ENCODE measurements around the gene CDH23.

Gene CDH23

GRCh38 chr10:71603150-71603549 lies 206.4 kb downstream of the CDH23 start:
- no peak for DNase-seq
- no peaks in the 10 kb centered on the region for H3K27me3 Mint-ChIP-seq

GRCh38 chr10:71603754-71604153 lies 207.0 kb downstream of the CDH23 start:
- no peak for DNase-seq
- Mint-ChIP-seq H3K4me1 (ENCODE audit: low read depth) (peaks cover 23% of the 10 kb centered on the region), H3K9me3 (no peaks in the 10 kb centered on the region), H3K4me3 (no peak overlapping the region), H3K36me3 (ENCODE audit: low read depth) (no peaks in the 10 kb centered on the region), H3K27ac (no peak overlapping the region), H3K27me3 (no peaks in the 10 kb centered on the region)

More at GRCh38 chr10:71603150-71603549, 206.4 kb downstream of the CDH23 start:
- no peak overlapping the region for H3K27ac Mint-ChIP-seq
- H3K36me3 Mint-ChIP-seq (ENCODE audit: low read depth), result no peaks in the 10 kb centered on the region
- H3K9me3 Mint-ChIP-seq, result no peaks in the 10 kb centered on the region
- peaks cover 23% of the 10 kb centered on the region for H3K4me1 Mint-ChIP-seq (ENCODE audit: low read depth)
- H3K4me3 Mint-ChIP-seq, result no peak overlapping the region

- Mint-ChIP-seq H3K4me1 (ENCODE audit: low read depth) (peaks cover 19% of the 10 kb centered on the region), H3K36me3 (ENCODE audit: low read depth) (no peaks in the 10 kb centered on the region), H3K27me3 (no peaks in the 10 kb centered on the region), H3K27ac (no peak overlapping the region), H3K4me3 (no peak overlapping the region), H3K9me3 (no peaks in the 10 kb centered on the region)
- DNase-seq, result no peak
Measured at GRCh38 chr10:71604324-71605018, 207.8 kb downstream of the CDH23 start.

GRCh38 chr10:71605263-71605962 lies 208.7 kb downstream of the CDH23 start:
- Mint-ChIP-seq H3K9me3 (no peaks in the 10 kb centered on the region), H3K27me3 (no peaks in the 10 kb centered on the region), H3K27ac (no peak overlapping the region), H3K4me1 (ENCODE audit: low read depth) (peaks cover 19% of the 10 kb centered on the region), H3K36me3 (ENCODE audit: low read depth) (no peaks in the 10 kb centered on the region), H3K4me3 (no peak overlapping the region)
- no peak for DNase-seq

DNA sequence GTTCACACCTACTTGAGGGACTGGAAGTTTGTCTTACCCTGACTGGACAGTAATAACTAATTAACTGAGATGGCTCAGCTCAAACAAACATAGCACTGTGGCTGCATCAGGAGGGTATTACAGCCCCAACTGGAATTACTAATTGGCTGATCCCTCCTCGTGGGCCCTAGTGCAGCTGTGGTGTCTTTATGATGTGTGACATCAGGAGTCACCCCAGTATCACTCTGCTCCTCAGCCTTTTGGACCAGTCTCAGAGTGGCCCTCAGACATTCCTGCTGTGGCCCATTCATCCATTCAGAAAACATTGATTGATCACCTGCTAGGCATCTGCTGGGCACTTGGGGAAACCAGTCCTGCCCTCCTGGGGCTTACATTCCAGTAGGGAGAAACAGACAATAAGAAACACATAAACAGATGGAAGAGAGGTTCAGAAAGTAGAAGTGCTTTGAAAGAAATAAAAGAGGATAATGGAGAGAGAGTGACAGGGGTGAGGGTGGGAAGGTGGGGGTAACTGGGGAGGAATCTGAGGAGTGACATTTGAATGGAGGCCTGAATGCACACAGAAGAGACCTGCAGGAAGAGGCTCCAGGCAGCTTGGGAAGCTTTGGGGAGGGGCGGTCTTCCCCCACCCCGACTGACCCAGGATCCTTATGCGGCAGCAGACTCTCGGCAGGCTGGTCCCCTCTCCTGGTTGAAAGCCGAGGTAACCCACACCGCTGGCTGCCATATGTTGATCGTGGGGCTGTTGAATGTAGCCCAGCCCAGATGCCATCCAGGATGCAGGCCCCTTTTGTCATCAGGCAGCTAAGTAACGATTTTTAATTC lies 209.7 kb downstream of the CDH23 start:
- Mint-ChIP-seq H3K27me3 (no peaks in the 10 kb centered on the region), H3K27ac (no peak overlapping the region), H3K4me1 (ENCODE audit: low read depth) (peaks cover 10% of the 10 kb centered on the region), H3K36me3 (ENCODE audit: low read depth) (no peaks in the 10 kb centered on the region), H3K4me3 (no peak overlapping the region), H3K9me3 (no peaks in the 10 kb centered on the region)
- DNase-seq, result no peak

DNA sequence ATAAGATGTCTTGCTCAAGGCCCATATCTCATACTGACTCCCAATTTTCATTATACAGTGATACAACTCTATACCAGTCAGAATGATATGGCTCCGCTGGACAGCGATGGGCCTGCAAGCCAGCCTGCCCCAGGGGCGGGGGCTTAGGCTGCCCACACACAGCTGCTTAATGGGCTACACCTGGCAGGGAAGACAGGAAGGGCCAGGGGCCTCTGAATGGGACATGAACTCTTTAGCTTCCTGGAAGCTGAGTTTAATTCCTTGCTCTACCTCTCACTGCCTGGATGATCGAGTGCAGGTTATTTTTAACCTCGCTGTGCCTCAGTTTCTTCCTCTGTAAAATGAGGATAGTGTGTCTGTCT lies 210.3 kb downstream of the CDH23 start:
- no peak overlapping the region for H3K27ac Mint-ChIP-seq

DNA sequence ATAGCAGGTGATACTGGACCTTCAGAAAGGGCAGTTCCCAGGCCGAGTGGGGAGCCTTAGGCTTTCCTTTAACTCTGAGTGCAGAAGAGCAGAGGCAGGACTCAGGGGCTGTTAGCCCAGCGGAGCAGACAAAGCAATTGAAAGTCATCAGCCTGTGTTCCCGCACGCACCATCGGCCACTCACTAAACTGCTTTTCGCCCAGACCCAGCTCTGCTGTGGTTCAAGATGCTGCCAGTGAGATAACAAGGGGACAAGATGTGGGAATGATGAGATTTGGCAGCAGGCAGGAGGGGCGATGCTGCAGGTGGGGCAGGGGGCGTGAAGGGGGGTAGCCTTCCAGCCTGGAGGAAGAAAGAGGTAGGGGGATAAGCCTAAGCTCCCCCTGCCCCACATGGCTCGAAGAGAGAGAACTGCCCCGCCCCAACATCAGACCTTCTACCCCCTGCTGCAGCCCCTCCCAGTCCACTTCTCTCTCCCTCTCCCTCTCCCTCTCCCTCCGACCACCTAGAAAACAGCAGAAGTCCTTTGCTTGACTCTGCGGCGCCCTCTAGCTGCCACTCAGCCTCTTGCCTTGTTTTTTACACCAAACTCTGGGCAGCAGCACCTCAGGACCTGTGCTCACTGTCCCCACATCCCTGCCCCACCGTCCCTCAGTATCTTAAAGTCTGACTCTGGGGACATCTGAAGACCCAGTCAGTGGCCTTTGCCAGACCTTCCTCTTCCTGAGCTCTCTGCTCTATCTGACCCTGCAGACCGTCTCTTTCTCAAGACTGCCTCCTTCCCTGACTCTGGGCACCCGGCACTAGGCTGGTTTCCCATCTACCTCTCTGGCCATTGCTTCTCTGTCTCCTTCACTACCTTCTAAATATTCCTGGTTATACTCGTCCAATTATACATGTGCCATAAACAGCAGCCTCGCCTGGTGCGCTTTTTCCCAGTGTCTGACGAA lies 212.4 kb downstream of the CDH23 start:
- Mint-ChIP-seq H3K9me3 (no peaks in the 10 kb centered on the region), H3K27me3 (no peaks in the 10 kb centered on the region), H3K27ac (no peak overlapping the region), H3K4me3 (no peak overlapping the region), H3K4me1 (ENCODE audit: low read depth) (peaks cover 6% of the 10 kb centered on the region), H3K36me3 (ENCODE audit: low read depth) (no peaks in the 10 kb centered on the region)
- DNase-seq, result peak; percentile 77

More for the DNA sequence above, 210.3 kb downstream of the CDH23 start:
- no peaks in the 10 kb centered on the region for H3K27me3 Mint-ChIP-seq
- H3K4me3 Mint-ChIP-seq, result no peak overlapping the region
- no peaks in the 10 kb centered on the region for H3K36me3 Mint-ChIP-seq (ENCODE audit: low read depth)
- peaks cover 8% of the 10 kb centered on the region for H3K4me1 Mint-ChIP-seq (ENCODE audit: low read depth)
- H3K9me3 Mint-ChIP-seq, result no peaks in the 10 kb centered on the region
- DNase-seq, result no peak

- DNase-seq, result no peak
- Mint-ChIP-seq H3K4me3 (no peak overlapping the region), H3K27ac (no peak overlapping the region), H3K27me3 (no peaks in the 10 kb centered on the region), H3K36me3 (ENCODE audit: low read depth) (no peaks in the 10 kb centered on the region), H3K4me1 (ENCODE audit: low read depth) (peaks cover under 1% of the 10 kb centered on the region), H3K9me3 (no peaks in the 10 kb centered on the region)
Measured at GRCh38 chr10:71610651-71611050, 213.9 kb downstream of the CDH23 start.

DNA sequence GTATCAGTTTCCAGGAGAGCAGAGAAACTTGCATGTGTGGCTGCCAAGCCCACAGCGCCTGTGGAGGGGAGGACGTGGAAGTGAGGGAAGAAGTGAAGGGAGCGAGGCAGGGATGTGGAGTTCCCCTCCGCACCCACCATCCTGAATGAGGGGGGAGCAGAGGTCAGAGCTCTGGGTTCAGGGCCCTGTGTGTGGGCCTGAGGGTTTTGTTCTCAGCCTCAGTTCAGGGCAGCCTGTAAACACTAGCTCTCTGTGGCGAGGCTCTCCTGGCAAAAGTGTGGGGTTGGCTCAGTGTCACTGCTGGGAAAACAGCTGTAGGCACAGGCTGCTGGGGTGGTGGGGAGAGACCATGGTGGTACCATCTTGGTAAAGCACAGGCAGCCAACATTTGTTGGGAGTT lies 214.4 kb downstream of the CDH23 start:
- H3K4me3 Mint-ChIP-seq, result no peak overlapping the region
- no peak overlapping the region for H3K27ac Mint-ChIP-seq
- H3K4me1 Mint-ChIP-seq (ENCODE audit: low read depth), result no peaks in the 10 kb centered on the region
- no peaks in the 10 kb centered on the region for H3K9me3 Mint-ChIP-seq
- H3K27me3 Mint-ChIP-seq, result no peaks in the 10 kb centered on the region
- DNase-seq, result no peak
- no peaks in the 10 kb centered on the region for H3K36me3 Mint-ChIP-seq (ENCODE audit: low read depth)

DNA sequence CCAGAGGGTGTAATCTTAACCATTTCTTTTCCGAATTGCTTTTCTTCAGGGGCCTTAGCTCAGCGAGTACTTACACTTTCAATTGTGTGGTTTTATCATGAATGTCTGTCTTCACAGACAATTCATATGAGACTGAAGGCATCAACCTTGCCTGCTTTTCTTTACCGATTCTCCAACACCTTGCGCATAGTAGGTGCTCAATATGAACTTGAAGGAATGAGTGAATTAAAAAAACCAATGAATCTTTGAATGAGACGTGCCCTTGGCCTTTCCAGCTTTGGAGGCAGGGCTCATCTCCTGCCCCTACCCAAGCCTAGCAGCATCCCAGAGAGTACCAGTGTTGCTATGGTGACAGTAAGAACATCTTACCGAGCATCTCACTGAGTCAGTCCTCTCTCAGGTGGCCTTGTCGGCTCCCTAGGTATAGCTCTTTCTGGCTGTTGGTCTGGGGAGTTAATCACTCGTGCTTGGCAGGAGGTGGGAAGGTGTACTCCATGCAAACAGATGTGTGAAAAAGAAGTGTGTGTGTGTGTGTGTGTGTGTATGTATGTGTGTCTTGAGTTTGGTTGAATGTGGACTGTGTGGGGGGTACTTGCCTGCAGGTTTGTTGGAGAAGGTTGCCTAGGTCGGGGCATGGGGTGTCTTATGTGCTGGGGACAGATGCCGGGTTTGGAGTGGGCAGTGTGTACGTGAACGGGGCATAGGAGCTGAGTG lies 215.1 kb downstream of the CDH23 start:
- no peaks in the 10 kb centered on the region for H3K27me3 Mint-ChIP-seq
- H3K4me3 Mint-ChIP-seq, result no peak overlapping the region
- no peaks in the 10 kb centered on the region for H3K9me3 Mint-ChIP-seq
- DNase-seq, result no peak
- H3K4me1 Mint-ChIP-seq (ENCODE audit: low read depth), result no peaks in the 10 kb centered on the region
- no peaks in the 10 kb centered on the region for H3K36me3 Mint-ChIP-seq (ENCODE audit: low read depth)
- H3K27ac Mint-ChIP-seq, result no peak overlapping the region

GRCh38 chr10:71613261-71613777 lies 216.6 kb downstream of the CDH23 start:
- Mint-ChIP-seq H3K27me3 (no peaks in the 10 kb centered on the region), H3K9me3 (no peaks in the 10 kb centered on the region)

DNA sequence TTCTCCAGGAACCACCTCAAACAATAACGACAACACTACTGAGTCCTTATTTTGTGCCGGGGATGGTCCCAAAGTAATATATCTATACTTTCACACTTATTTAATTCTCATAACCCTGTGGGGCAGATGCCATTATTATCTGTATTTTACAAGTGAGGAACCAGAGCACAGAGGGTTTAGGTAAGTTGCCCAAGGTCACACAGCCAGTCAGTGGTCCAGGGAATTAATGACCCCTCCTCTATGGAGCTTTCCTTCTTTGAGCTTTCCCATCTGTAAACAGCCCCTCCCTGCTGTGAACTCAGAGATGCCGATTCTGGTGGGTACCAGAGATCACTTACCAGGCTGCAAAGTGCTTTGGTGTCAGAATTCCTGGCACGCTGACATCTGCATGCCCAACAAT lies 217.2 kb downstream of the CDH23 start:
- Mint-ChIP-seq H3K27ac (no peak overlapping the region), H3K4me3 (no peak overlapping the region), H3K4me1 (ENCODE audit: low read depth) (no peaks in the 10 kb centered on the region), H3K36me3 (ENCODE audit: low read depth) (no peaks in the 10 kb centered on the region), H3K27me3 (no peaks in the 10 kb centered on the region), H3K9me3 (no peaks in the 10 kb centered on the region)
- no peak for DNase-seq

More at GRCh38 chr10:71613261-71613777, 216.6 kb downstream of the CDH23 start:
- H3K27ac Mint-ChIP-seq, result no peak overlapping the region
- H3K4me3 Mint-ChIP-seq, result no peak overlapping the region
- no peak for DNase-seq
- no peaks in the 10 kb centered on the region for H3K36me3 Mint-ChIP-seq (ENCODE audit: low read depth)
- H3K4me1 Mint-ChIP-seq (ENCODE audit: low read depth), result no peaks in the 10 kb centered on the region

GRCh38 chr10:71614946-71615345 lies 218.2 kb downstream of the CDH23 start:
- no peak overlapping the region for H3K27ac Mint-ChIP-seq
- no peaks in the 10 kb centered on the region for H3K36me3 Mint-ChIP-seq (ENCODE audit: low read depth)
- H3K27me3 Mint-ChIP-seq, result no peaks in the 10 kb centered on the region
- no peak overlapping the region for H3K4me3 Mint-ChIP-seq
- no peaks in the 10 kb centered on the region for H3K9me3 Mint-ChIP-seq
- H3K4me1 Mint-ChIP-seq (ENCODE audit: low read depth), result no peaks in the 10 kb centered on the region
- DNase-seq, result no peak
